ENCODE measurements around the gene CASP2. TPM values are rescaled to one million over a fixed set of nuclear protein-coding genes. Genes with fewer than 3 reads are reported as not detected.

CASP2 gene
- total and polyA plus RNA-seq, 2 of the 13 experiments (the other 11 are each of a cell fraction or from before 2014, with no cell fraction given): 10.2 to 13.7 TPM

DNA sequence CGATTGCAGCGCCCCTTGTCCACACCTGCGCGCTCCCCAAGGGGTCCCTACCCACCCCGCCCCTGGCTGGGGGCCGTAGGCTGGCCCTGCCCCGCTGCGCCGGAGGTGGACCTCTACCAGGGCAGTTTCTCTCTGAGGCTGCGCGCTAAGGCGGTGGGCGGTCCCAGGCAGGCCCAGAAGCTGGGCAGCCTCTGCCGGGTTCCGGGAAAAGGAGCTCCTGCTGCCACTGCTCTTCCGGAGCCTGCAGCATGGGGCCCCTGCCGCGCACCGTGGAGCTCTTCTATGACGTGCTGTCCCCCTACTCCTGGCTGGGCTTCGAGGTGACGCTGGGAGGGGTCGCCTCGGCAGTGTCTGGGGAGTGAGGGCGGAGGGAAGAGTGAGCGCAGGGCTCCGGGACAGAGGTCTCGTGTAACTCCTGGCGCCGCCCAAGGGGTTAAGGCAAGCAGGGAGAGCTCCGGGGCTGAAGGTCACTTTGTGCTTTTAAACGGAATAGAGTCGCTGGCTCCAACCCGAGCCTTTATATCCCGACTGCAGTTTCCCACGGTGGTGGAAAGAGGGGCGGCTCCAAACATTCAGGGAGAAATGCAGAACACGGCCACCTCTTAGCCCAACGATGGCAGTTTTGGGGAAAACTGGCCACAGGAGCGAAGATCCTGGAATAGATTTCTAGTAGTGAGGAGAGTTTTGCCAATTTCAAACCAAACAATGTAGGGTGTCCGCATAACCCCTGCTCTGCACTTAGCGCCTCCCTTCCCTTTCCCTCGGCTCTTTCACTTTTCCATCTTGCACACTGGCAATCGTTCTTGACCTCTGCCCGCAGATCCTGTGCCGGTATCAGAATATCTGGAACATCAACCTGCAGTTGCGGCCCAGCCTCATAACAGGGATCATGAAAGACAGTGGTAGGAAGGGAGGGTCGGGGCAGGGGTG is 24.6 kb upstream of the CASP2 start, which contains the start of gene GSTK1 (continued):
- TF ChIP-seq, protein P1, sequence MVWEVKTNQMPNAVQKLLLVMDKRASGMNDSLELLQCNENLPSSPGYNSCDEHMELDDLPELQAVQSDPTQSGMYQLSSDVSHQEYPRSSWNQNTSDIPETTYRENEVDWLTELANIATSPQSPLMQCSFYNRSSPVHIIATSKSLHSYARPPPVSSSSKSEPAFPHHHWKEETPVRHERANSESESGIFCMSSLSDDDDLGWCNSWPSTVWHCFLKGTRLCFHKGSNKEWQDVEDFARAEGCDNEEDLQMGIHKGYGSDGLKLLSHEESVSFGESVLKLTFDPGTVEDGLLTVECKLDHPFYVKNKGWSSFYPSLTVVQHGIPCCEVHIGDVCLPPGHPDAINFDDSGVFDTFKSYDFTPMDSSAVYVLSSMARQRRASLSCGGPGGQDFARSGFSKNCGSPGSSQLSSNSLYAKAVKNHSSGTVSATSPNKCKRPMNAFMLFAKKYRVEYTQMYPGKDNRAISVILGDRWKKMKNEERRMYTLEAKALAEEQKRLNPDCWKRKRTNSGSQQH (CRISPR knock-in tag; IDR thresholded peaks at IDR 0.05; ENCODE audit: low read depth): no peak
- TF ChIP-seq TCF7L2 (IDR thresholded peaks at IDR 0.05; ENCODE audit: low read depth, low read length) (no peak), FOXC1 (CRISPR knock-in tag; IDR thresholded peaks at IDR 0.05; ENCODE audit: borderline replicate concordance) (peak; percentile 86; the same call in 1 of the 2 replicates), ARHGAP35 (CRISPR knock-in tag; IDR thresholded peaks at IDR 0.05; ENCODE audit: borderline replicate concordance) (0 out of 2 replicates have a peak, but pooled peaks have one; percentile 48), ZNF776 (CRISPR knock-in tag; IDR thresholded peaks at IDR 0.05) (peak; percentile 32; the same call in 1 of the 2 replicates), ZNF703 (CRISPR knock-in tag; IDR thresholded peaks at IDR 0.05; ENCODE audit: borderline replicate concordance) (no peak; the same call in 1 of the 2 replicates), NR1H2 (CRISPR knock-in tag; IDR thresholded peaks at IDR 0.05; ENCODE audit: borderline replicate concordance, low read depth) (peak; percentile 45; the same call in 1 of the 2 replicates), RFX1 (IDR thresholded peaks at IDR 0.05) (no peak), MTF1 (CRISPR knock-in tag; IDR thresholded peaks at IDR 0.05) (no peak), ATAD3A (CRISPR knock-in tag; IDR thresholded peaks at IDR 0.05) (no peak), ZNF883 (CRISPR knock-in tag; IDR thresholded peaks at IDR 0.05; ENCODE audit: not compliant biosample characterization) (peak; percentile 29), HNF4G (IDR thresholded peaks at IDR 0.05; ENCODE audit: borderline replicate concordance, low read depth, low read length) (peak; percentile 72), HNF4G (CRISPR knock-in tag; IDR thresholded peaks at IDR 0.05; ENCODE audit: borderline replicate concordance, low read depth) (peak; percentile 90), SALL1 (CRISPR knock-in tag; IDR thresholded peaks at IDR 0.05) (peak; percentile 85)
- TF ChIP-seq, protein P2, sequence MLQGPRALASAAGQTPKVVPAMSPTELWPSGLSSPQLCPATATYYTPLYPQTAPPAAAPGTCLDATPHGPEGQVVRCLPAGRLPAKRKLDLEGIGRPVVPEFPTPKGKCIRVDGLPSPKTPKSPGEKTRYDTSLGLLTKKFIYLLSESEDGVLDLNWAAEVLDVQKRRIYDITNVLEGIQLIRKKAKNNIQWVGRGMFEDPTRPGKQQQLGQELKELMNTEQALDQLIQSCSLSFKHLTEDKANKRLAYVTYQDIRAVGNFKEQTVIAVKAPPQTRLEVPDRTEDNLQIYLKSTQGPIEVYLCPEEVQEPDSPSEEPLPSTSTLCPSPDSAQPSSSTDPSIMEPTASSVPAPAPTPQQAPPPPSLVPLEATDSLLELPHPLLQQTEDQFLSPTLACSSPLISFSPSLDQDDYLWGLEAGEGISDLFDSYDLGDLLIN (CRISPR knock-in tag; IDR thresholded peaks at IDR 0.05; ENCODE audit: borderline replicate concordance): no peak
- TF ChIP-seq, protein P3, sequence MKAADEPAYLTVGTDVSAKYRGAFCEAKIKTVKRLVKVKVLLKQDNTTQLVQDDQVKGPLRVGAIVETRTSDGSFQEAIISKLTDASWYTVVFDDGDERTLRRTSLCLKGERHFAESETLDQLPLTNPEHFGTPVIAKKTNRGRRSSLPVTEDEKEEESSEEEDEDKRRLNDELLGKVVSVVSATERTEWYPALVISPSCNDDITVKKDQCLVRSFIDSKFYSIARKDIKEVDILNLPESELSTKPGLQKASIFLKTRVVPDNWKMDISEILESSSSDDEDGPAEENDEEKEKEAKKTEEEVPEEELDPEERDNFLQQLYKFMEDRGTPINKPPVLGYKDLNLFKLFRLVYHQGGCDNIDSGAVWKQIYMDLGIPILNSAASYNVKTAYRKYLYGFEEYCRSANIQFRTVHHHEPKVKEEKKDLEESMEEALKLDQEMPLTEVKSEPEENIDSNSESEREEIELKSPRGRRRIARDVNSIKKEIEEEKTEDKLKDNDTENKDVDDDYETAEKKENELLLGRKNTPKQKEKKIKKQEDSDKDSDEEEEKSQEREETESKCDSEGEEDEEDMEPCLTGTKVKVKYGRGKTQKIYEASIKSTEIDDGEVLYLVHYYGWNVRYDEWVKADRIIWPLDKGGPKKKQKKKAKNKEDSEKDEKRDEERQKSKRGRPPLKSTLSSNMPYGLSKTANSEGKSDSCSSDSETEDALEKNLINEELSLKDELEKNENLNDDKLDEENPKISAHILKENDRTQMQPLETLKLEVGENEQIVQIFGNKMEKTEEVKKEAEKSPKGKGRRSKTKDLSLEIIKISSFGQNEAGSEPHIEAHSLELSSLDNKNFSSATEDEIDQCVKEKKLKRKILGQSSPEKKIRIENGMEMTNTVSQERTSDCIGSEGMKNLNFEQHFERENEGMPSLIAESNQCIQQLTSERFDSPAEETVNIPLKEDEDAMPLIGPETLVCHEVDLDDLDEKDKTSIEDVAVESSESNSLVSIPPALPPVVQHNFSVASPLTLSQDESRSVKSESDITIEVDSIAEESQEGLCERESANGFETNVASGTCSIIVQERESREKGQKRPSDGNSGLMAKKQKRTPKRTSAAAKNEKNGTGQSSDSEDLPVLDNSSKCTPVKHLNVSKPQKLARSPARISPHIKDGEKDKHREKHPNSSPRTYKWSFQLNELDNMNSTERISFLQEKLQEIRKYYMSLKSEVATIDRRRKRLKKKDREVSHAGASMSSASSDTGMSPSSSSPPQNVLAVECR (CRISPR knock-in tag; IDR thresholded peaks at IDR 0.05; ENCODE audit: borderline replicate concordance): peak; percentile 89; the same call in 1 of the 2 replicates
- TF ChIP-seq, protein P4, sequence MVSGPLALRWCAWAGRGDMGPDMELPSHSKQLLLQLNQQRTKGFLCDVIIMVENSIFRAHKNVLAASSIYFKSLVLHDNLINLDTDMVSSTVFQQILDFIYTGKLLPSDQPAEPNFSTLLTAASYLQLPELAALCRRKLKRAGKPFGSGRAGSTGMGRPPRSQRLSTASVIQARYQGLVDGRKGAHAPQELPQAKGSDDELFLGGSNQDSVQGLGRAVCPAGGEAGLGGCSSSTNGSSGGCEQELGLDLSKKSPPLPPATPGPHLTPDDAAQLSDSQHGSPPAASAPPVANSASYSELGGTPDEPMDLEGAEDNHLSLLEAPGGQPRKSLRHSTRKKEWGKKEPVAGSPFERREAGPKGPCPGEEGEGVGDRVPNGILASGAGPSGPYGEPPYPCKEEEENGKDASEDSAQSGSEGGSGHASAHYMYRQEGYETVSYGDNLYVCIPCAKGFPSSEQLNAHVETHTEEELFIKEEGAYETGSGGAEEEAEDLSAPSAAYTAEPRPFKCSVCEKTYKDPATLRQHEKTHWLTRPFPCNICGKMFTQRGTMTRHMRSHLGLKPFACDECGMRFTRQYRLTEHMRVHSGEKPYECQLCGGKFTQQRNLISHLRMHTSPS (CRISPR knock-in tag; IDR thresholded peaks at IDR 0.05; ENCODE audit: low read depth): peak; percentile 25; the same call in 1 of the 2 replicates
- TF ChIP-seq, protein P5, sequence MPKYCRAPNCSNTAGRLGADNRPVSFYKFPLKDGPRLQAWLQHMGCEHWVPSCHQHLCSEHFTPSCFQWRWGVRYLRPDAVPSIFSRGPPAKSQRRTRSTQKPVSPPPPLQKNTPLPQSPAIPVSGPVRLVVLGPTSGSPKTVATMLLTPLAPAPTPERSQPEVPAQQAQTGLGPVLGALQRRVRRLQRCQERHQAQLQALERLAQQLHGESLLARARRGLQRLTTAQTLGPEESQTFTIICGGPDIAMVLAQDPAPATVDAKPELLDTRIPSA (CRISPR knock-in tag; IDR thresholded peaks at IDR 0.05; ENCODE audit: borderline replicate concordance): no peak
